Mammary epithelial cell (primary cell): ENCODE results near the gene IGFBP7.

Experiments
- CTCF ChIP-seq, 2 donors: IDR thresholded peaks in 1 of 2; conservative IDR thresholded peaks in 1 of 2; 2 replicates each; pipeline ENCODE4 v1.5.1; 2011 to 2012; ENCODE audit warnings: inconsistent platforms in 2 of 2, low read length in 2 of 2, mild to moderate bottlenecking in 2 of 2, control low read depth in 1 of 2, low read depth in 1 of 2; ENCODE audit not compliant: insufficient read depth in 1 of 2; ENCODE audit errors: extremely low read depth in 1 of 2
- EZH2 ChIP-seq: IDR thresholded peaks from 2 replicates; pipeline ENCODE4 v1.6.1; 2012; ENCODE audit warnings: low read length, inconsistent platforms, borderline replicate concordance

GRCh38 chr4:57051524-57051923 lies 58.7 kb downstream of the IGFBP7 start:
- no peak for TF ChIP-seq CTCF (conservative IDR thresholded peaks at IDR 0.05 in 1 of 2, IDR thresholded peaks at IDR 0.05 in 1 of 2; ENCODE audit: extremely low read depth in 1 of 2, insufficient read depth in 1 of 2, low read depth in 1 of 2, low read length in 2 of 2)
- no peak for TF ChIP-seq EZH2
